ENCODE measurements around the gene COBL. TPM values are rescaled to one million over a fixed set of nuclear protein-coding genes. Genes with fewer than 3 reads are reported as not detected.

Gene COBL
- total RNA-seq, 4 donors from 2014 or later = 14.3 to 19.3 (median 15.9) TPM

GRCh38 chr7:51009716-51010496, 306.7 kb downstream of the COBL start:
- WGBS, 2 donors = 42 to 56% methylated on average over 9 to 17 of the region's 17 CpGs
- no peak overlapping the region for H3K27ac ChIP-seq
- H3K27me3 ChIP-seq = no peaks in the 10 kb centered on the region
- H3K4me1 ChIP-seq = peaks cover 0 to 9% of the 10 kb centered on the region in 2 donors
- H3K9me3 ChIP-seq = no peaks in the 10 kb centered on the region
- TF ChIP-seq, protein P1, sequence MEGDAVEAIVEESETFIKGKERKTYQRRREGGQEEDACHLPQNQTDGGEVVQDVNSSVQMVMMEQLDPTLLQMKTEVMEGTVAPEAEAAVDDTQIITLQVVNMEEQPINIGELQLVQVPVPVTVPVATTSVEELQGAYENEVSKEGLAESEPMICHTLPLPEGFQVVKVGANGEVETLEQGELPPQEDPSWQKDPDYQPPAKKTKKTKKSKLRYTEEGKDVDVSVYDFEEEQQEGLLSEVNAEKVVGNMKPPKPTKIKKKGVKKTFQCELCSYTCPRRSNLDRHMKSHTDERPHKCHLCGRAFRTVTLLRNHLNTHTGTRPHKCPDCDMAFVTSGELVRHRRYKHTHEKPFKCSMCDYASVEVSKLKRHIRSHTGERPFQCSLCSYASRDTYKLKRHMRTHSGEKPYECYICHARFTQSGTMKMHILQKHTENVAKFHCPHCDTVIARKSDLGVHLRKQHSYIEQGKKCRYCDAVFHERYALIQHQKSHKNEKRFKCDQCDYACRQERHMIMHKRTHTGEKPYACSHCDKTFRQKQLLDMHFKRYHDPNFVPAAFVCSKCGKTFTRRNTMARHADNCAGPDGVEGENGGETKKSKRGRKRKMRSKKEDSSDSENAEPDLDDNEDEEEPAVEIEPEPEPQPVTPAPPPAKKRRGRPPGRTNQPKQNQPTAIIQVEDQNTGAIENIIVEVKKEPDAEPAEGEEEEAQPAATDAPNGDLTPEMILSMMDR (IDR thresholded peaks at IDR 0.05) = no peak
- TF ChIP-seq POLR2A (IDR thresholded peaks at IDR 0.05) = no peak
- intact Hi-C loops (cut with DNase I) = no loop called here
- H3K4me3 ChIP-seq (replicated peaks in 1 of 3) = no peak overlapping the region
- DNase-seq = peak; percentile 69 to 70
- H3K36me3 ChIP-seq = no peaks in the 10 kb centered on the region

GRCh38 chr7:51007551-51008505, 308.8 kb downstream of the COBL start:
- H3K27ac ChIP-seq = no peak overlapping the region
- H3K4me1 ChIP-seq = peaks cover 0 to 9% of the 10 kb centered on the region in 2 donors
- H3K4me3 ChIP-seq (replicated peaks in 1 of 3) = no peak overlapping the region
- H3K9me3 ChIP-seq = no peaks in the 10 kb centered on the region
- no peaks in the 10 kb centered on the region for H3K36me3 ChIP-seq
- intact Hi-C loops (cut with DNase I) = no loop called here
- no peaks in the 10 kb centered on the region for H3K27me3 ChIP-seq
- TF ChIP-seq POLR2A (IDR thresholded peaks at IDR 0.05) = no peak
- no peak for DNase-seq
- 82 to 91% methylated on average over 21 of the region's 21 CpGs for WGBS, 2 donors

GRCh38 chr7:51006483-51007235, 309.9 kb downstream of the COBL start:
- no peak for DNase-seq
- intact Hi-C loops (cut with DNase I) = no loop called here
- H3K9me3 ChIP-seq = no peaks in the 10 kb centered on the region
- no peak overlapping the region for H3K27ac ChIP-seq
- 56 to 86% methylated on average over 3 of the region's 3 CpGs for WGBS, 2 donors
- TF ChIP-seq POLR2A (IDR thresholded peaks at IDR 0.05) = no peak
- TF ChIP-seq, protein P1 (IDR thresholded peaks at IDR 0.05) = no peak
- no peaks in the 10 kb centered on the region for H3K36me3 ChIP-seq
- H3K4me1 ChIP-seq = peaks cover 0 to 9% of the 10 kb centered on the region in 2 donors
- H3K27me3 ChIP-seq = no peaks in the 10 kb centered on the region
- H3K4me3 ChIP-seq (replicated peaks in 1 of 3) = no peak overlapping the region

GRCh38 chr7:51005074-51005473, 311.5 kb downstream of the COBL start:
- Histone ChIP-seq H3K36me3 (no peaks in the 10 kb centered on the region), H3K4me3 (replicated peaks in 1 of 3) (no peak overlapping the region), H3K4me1 (peaks cover 0 to 6% of the 10 kb centered on the region in 2 donors), H3K9me3 (no peaks in the 10 kb centered on the region), H3K27me3 (no peaks in the 10 kb centered on the region), H3K27ac (no peak overlapping the region)
- no peak for DNase-seq
- intact Hi-C loops (cut with DNase I) = no loop called here
- TF ChIP-seq, protein P1 (IDR thresholded peaks at IDR 0.05) = no peak
- no peak for TF ChIP-seq POLR2A (IDR thresholded peaks at IDR 0.05)
- WGBS, 2 donors = 93 to 95% methylated on average over 2 of the region's 2 CpGs

DNA sequence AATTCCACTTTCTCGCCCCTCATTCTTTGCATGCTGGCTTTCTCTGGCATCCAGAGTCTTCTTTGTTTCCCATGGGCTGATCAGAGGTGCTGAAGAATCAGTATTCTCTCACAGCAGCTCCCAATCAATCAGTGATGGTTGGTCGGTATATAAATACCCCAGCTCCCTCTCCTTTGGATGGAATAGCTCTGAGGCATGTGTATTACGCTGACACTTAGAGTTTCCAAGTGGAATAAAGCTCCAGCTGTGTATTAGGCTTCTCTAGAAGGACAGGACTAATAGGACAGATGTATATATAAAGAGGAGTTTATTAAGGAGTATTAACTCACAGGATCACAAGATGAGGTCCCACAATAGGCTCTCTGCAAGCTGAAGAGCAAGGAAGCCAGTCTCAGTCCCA, 315.7 kb downstream of the COBL start:
- H3K36me3 ChIP-seq = no peaks in the 10 kb centered on the region
- H3K4me1 ChIP-seq = no peaks in the 10 kb centered on the region
- H3K27me3 ChIP-seq = no peaks in the 10 kb centered on the region
- H3K27ac ChIP-seq = no peak overlapping the region
- intact Hi-C loops (cut with DNase I) = no loop called here
- no peak for TF ChIP-seq POLR2A (IDR thresholded peaks at IDR 0.05)
- TF ChIP-seq, protein P1 (IDR thresholded peaks at IDR 0.05) = no peak
- no peak overlapping the region for H3K4me3 ChIP-seq (replicated peaks in 1 of 3)
- WGBS, 2 donors = 55 to 58% methylated on average over 3 of the region's 3 CpGs
- H3K9me3 ChIP-seq = no peaks in the 10 kb centered on the region
- no peak for DNase-seq
